ENCODE measurements around the gene MSX2.
"Not testable (repeated sequence)": the region's sequence is repeated elsewhere in the genome, so short reads cannot be mapped to it uniquely, and the experiment has no call there.

Gene MSX2

GRCh38 chr5:174733836-174734235 lies 9.5 kb downstream of the MSX2 start:
- no peak for DNase-seq (ENCODE audit: low spot score)

GRCh38 chr5:174734571-174735497 lies 10.5 kb downstream of the MSX2 start:
- no peak for DNase-seq (ENCODE audit: low spot score)

DNA sequence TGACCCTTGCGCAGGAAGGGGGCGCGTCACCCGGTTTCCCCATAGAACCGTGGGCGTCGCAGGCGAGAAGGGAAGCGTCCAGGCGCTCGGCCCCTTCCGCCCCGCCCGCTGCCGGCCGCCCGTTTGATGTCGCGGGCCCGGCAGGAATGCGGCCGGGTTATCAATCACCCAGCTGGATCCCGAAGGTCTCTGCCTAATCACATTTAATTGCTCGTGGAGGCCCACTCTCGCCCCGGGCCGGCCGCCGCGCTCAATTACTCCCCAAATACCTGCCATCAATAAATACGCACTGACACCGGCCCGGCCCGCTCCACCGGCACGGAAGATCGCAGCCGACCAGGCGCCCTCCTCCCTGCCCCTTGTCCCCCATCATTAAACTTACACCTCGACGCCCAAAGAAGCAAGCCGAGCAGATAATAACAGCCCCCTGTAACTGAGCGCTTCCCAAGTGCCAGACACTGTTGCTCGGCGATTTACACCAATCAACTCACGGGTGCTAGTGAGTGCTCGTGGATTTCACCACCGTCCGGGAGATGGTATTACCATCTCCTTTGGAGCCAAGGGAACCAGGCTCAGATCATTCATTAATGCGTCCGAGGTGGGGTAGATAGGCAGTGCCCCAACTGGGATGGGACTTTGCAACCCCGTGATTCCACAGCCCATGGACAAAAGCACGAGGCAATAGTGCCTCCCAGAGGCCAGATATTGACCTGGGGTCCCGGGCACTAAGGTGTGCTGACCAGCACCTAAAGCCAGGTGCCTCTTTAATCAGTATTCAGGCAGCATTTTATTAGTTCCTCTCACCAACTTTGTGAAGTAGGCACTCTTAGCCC lies 11.3 kb downstream of the MSX2 start:
- no peak for DNase-seq (ENCODE audit: low spot score)

GRCh38 chr5:174736331-174736721 lies 11.9 kb downstream of the MSX2 start:
- DNase-seq (ENCODE audit: low spot score): no peak

GRCh38 chr5:174736777-174737176 lies 12.4 kb downstream of the MSX2 start:
- DNase-seq (ENCODE audit: low spot score): no peak

GRCh38 chr5:174737330-174737729 lies 12.9 kb downstream of the MSX2 start:
- DNase-seq (ENCODE audit: low spot score): no peak

- no peak for DNase-seq (ENCODE audit: low spot score)
Measured at GRCh38 chr5:174741352-174741751, 17.0 kb downstream of the MSX2 start.

GRCh38 chr5:174744896-174745295 lies 20.5 kb downstream of the MSX2 start:
- no peak for DNase-seq (ENCODE audit: low spot score)

- no peak for DNase-seq (ENCODE audit: low spot score)
Measured at GRCh38 chr5:174745590-174746103, 21.3 kb downstream of the MSX2 start.

GRCh38 chr5:174750711-174751110 lies 26.3 kb downstream of the MSX2 start:
- no peak for DNase-seq (ENCODE audit: low spot score)

DNA sequence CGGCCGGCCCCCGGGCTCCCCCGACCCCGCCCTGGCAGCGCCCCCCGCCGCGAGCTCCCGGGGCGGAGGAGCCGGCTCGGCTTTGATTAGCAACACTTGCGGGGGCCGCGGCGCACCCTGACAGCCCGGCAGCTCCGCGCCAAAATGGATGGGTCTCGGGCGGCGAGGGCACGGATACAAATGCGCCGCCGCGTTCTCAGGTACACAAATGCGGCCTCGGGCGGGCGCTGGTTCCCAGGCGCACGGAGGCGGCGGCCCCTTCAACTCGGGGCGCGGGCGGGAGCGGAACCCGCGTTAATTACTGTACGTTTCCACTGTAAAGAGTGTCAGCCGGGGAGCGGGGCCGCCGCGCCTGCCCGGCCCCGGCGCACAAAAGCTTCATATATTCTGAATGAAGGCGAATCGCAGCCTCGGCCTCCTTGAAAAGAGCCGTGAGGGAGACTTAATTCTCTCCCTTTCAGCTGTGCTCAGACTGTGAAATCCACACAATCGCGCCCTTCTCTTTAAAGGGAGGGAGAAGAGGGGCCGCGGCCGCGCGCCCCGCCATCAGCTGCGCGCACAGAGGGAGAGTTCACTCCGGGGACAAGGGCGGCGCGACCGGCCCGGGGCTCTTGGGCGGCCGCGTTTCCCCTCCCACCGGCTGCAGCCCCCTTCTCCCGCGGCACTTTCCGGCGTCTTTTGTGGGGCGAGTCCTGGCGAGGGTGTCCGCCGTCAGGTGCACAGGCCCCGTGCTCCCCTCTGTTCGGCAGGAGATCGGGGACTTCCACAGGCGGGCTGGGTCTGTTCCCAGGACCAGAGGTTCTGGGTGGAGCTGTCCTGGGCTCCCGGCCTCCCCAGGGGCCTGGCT lies 27.0 kb downstream of the MSX2 start:
- DNase-seq (ENCODE audit: low spot score): no peak

GRCh38 chr5:174752121-174752520 lies 27.7 kb downstream of the MSX2 start:
- no peak for DNase-seq (ENCODE audit: low spot score)

DNA sequence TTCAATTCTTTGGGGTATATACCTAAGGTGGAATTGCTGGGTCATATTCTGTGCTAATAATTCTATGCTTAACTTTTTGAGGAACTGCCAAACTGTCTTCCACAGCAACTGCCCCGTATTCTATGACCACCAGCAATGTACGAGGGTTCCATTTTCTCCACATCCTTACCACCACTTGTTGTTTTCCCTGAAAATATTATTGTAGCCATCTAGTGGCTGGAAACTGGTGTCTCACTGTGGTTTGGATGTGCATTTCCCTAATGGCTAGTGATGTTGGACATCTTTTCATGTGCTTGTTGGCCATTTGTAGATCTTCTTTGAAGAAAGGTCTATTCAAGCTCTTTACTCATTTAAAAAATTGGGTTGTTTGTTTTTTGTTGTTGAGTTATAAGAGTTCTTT lies 30.7 kb downstream of the MSX2 start:
- no peak for DNase-seq (ENCODE audit: low spot score)

DNA sequence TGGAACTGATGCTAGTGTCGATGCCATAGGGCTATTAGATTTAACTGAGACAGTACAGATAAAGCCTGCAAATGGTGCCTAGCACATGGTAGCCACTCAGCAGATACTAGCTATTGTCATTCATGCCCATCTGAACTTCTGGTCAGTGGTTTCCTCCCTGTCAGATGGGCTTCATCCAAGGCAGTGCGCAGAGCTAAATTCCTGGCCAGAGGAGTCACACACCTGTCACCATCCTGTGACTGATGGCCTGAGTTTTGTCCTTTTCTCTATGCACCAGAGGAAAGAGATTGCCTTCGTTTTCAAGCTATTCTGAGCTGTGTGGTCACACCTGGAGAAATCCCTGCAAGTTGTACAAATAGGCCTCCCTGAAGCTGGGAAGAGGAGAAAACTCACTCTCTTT lies 34.7 kb downstream of the MSX2 start:
- DNase-seq (ENCODE audit: low spot score): no peak

DNA sequence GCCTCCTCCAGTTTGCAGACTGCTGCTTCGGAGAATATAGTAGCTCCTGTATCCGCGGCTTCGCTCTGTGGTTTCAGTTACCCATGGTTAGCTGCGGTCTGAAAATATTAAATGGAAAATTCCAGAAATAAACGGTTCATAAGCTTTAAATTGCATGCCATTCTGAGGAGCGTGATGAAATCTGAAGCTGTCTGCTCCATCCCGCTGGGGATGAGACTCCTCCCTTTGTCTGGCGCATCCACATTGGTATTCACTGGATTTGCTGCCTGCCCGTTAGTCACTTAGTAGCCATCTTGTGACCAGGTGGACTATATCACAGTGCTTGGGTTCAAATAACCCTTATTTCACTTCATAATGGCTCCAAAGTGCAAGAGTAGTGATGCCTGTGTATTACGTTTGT lies 36.3 kb downstream of the MSX2 start:
- DNase-seq (ENCODE audit: low spot score): no peak

GRCh38 chr5:174761341-174761740 lies 37.0 kb downstream of the MSX2 start:
- not testable (repeated sequence) for DNase-seq (ENCODE audit: low spot score)

DNA sequence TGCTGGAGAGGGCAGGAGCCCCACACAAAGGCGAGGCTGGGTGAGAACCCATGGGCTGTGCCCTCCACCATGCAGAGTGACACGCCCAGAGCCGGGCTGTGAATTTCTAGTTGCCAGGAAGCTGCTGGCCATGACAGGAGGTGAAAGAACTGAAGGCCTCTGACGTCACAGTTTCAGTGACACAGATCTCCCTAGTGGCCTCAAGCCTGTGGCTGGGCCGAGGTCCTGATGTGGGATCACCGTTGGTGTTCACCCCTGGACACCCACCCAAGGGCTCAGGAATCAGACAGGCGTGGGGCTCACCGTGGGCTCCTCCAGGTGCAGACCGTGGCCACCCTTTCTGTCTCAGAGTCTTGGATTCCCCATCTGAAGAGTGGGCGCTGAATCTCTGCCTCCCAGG lies 39.9 kb downstream of the MSX2 start:
- DNase-seq (ENCODE audit: low spot score): no peak

- no peak for DNase-seq (ENCODE audit: low spot score)
Measured at GRCh38 chr5:174765540-174765939, 41.2 kb downstream of the MSX2 start.

- no peak for DNase-seq (ENCODE audit: low spot score)
Measured at GRCh38 chr5:174767670-174768069, 43.3 kb downstream of the MSX2 start.

DNA sequence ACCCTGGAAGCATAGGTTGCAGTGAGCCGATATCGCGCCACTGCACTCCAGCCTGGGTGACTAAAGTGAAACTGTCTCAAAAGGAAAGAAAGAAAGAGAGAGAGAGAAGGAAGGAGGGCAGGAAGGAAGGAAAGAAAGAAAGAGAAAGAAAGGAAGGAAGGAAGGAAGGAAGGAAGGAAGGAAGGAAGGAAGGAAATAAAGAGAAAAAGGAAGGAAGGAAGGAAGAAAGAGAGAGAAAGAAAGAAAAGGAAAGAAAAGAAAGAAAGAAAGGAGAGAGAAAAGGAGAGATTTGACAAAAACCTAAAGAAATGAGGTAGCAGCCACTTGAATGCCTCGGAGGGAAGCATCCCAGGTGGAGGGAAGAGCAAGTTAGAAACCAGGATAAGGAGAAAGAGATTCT lies 44.6 kb downstream of the MSX2 start:
- no peak for DNase-seq (ENCODE audit: low spot score)

- DNase-seq (ENCODE audit: low spot score): no peak
Measured at GRCh38 chr5:174773371-174773770, 49.0 kb downstream of the MSX2 start.

DNA sequence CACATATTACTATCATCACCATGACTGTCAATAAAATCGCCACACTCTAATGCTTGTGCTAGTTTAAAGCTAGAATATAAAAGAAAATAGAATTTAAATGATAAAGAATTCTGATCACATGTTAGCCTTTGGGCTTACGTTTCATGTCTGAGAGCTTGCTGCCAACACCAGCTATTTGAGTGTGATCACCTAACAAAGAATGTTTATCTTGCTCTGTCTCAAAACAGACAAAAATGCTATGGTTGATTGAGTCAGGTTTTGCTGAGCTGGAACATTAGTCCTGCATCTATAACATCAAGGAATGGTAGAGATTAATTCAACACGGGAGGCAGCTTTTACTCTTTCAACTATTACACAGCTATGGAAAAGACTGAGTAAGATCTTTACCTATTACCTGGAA lies 50.7 kb downstream of the MSX2 start:
- DNase-seq (ENCODE audit: low spot score): no peak

Measured in CD4-positive, alpha-beta T cell treated with Interleukin-2 at 100 ng/mL for 4 hours (primary cell).